ENCODE results near the gene C7orf57. TPM values are rescaled to one million over a fixed set of nuclear protein-coding genes. Genes with fewer than 3 reads are reported as not detected.

C7orf57 gene
- total RNA-seq, 4 donors from 2014 or later = not detected

DNA sequence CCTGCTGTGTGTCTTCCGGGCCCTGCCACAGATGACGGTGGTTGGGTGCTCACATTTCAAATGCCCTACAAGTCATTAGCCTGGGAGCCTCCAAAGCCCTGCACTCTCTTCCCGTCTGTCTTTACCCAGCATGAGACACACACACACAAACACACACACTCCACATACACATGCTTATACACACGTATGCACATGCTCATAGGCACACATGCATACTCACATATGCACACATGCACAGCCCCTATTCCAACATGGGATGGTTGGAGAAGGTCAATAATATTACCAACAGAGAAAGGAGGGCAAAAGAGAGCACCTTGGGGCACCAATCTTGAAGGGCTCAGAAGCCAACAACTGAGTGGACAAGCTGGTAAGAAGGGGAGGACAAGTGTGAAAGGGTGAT, 25.4 kb upstream of the C7orf57 start:
- in situ Hi-C loops (cut with MboI; ENCODE audit: low pct_ligation_motif_present in 1 of 4, low pct_unique_long_range_greater_than_20kb in 1 of 4, low sequenced_read_pairs in 3 of 4) = no loop called here

DNA sequence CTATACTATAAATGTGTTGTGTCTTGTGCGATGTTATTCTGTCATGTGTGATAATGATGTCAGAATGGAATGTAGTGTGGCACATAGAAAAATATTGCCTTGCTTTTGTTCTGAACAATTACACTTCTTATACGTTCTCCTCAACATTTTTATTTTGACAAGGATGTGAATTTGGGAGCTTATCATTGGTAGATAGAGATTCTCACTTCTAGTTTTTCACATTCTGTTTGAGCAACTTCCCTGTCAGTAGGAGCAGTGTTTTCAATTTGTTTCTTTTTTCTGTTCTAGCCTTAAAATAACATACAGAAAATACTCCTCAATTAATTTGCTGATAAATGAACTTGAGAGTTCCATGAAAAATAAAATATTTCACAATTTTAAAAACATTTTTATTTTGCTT, 24.0 kb upstream of the C7orf57 start:
- Histone ChIP-seq H3K36me3 (no peaks in the 10 kb centered on the region), H3K4me1 (no peaks in the 10 kb centered on the region), H3K27ac (no peak overlapping the region), H3K4me3 (no peak overlapping the region), H3K9me3 (no peaks in the 10 kb centered on the region), H3K27me3 (no peaks in the 10 kb centered on the region)
- in situ Hi-C loops (cut with MboI; ENCODE audit: low pct_ligation_motif_present in 1 of 4, low pct_unique_long_range_greater_than_20kb in 1 of 4, low sequenced_read_pairs in 3 of 4) = no loop called here
- TF ChIP-seq POLR2A (IDR thresholded peaks at IDR 0.05) = no peak
- TF ChIP-seq, protein P1, sequence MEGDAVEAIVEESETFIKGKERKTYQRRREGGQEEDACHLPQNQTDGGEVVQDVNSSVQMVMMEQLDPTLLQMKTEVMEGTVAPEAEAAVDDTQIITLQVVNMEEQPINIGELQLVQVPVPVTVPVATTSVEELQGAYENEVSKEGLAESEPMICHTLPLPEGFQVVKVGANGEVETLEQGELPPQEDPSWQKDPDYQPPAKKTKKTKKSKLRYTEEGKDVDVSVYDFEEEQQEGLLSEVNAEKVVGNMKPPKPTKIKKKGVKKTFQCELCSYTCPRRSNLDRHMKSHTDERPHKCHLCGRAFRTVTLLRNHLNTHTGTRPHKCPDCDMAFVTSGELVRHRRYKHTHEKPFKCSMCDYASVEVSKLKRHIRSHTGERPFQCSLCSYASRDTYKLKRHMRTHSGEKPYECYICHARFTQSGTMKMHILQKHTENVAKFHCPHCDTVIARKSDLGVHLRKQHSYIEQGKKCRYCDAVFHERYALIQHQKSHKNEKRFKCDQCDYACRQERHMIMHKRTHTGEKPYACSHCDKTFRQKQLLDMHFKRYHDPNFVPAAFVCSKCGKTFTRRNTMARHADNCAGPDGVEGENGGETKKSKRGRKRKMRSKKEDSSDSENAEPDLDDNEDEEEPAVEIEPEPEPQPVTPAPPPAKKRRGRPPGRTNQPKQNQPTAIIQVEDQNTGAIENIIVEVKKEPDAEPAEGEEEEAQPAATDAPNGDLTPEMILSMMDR (IDR thresholded peaks at IDR 0.05) = no peak
- no peak for TF ChIP-seq EP300 (IDR thresholded peaks at IDR 0.05; ENCODE audit: low read depth)
- no peak for TF ChIP-seq POLR2AphosphoS5 (IDR thresholded peaks at IDR 0.05)
- 71 to 78% methylated on average over 2 of the region's 2 CpGs for WGBS, 2 donors (ENCODE audit: low coverage in 1 of 2)
- no peak for DNase-seq
- intact Hi-C loops (cut with DNase I; ENCODE audit: low total_unique reads) = no loop called here

More for the DNA sequence above, 25.4 kb upstream of the C7orf57 start:
- no peak for DNase-seq
- TF ChIP-seq, protein P1 (IDR thresholded peaks at IDR 0.05) = no peak
- TF ChIP-seq POLR2A (IDR thresholded peaks at IDR 0.05) = no peak
- no peak for TF ChIP-seq EP300 (IDR thresholded peaks at IDR 0.05; ENCODE audit: low read depth)
- no peak for TF ChIP-seq POLR2AphosphoS5 (IDR thresholded peaks at IDR 0.05)
- Histone ChIP-seq H3K27me3 (no peaks in the 10 kb centered on the region), H3K27ac (no peak overlapping the region), H3K4me1 (no peaks in the 10 kb centered on the region), H3K4me3 (no peak overlapping the region), H3K9me3 (no peaks in the 10 kb centered on the region), H3K36me3 (no peaks in the 10 kb centered on the region)
- intact Hi-C loops (cut with DNase I; ENCODE audit: low total_unique reads) = no loop called here
- 43 to 93% methylated on average over 1 to 4 of the region's 4 CpGs for WGBS, 2 donors (ENCODE audit: low coverage in 1 of 2)

DNA sequence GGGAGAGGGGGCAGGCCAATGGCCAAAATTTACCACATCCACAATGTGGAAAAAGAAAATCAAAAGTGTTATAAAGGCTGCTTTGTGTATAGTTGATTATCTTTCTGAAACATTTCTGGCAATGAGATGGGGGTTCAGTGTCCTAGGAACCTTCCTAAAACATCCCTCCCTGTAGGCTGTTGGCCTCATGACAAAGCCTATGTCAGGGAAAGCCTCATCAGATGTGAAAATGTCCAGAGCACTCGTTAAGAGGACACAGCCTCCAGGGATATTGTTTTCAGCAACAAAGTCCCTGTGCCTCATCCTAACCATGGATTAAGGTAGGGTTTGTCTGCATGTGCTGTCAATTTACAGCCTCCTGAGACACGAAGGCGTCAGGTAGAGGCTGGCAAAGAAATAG, 23.4 kb upstream of the C7orf57 start:
- intact Hi-C loops (cut with DNase I; ENCODE audit: low total_unique reads) = no loop called here
- in situ Hi-C loops (cut with MboI; ENCODE audit: low pct_ligation_motif_present in 1 of 4, low pct_unique_long_range_greater_than_20kb in 1 of 4, low sequenced_read_pairs in 3 of 4) = no loop called here
- no peak for DNase-seq

DNA sequence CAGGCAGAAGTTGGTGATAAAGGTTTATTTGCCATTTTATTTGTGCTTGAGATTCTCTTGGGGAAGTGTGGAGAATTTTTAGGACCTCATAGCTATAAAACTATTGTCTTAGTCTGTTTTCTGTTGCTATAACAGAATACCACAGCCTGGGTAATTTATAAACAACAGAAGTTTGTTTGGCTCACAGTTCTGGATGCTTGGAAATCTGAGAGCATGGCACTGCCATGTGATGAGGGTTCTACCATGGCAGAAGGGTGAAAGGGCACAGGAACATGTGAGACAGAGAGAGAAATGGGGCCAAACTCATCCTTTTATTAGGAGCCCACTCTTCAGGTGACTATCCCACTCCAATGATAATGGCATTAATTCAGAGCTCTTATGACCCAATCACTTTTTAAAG, 18.7 kb upstream of the C7orf57 start:
- in situ Hi-C loops (cut with MboI; ENCODE audit: low pct_ligation_motif_present in 1 of 4, low pct_unique_long_range_greater_than_20kb in 1 of 4, low sequenced_read_pairs in 3 of 4) = no loop called here
- no peak for DNase-seq

More for the DNA sequence above, 23.4 kb upstream of the C7orf57 start:
- Histone ChIP-seq H3K27ac (no peak overlapping the region), H3K4me1 (no peaks in the 10 kb centered on the region), H3K9me3 (no peaks in the 10 kb centered on the region), H3K27me3 (no peaks in the 10 kb centered on the region), H3K4me3 (no peak overlapping the region), H3K36me3 (no peaks in the 10 kb centered on the region)
- TF ChIP-seq, protein P1 (IDR thresholded peaks at IDR 0.05) = no peak
- TF ChIP-seq POLR2A (IDR thresholded peaks at IDR 0.05) = no peak
- TF ChIP-seq EP300 (IDR thresholded peaks at IDR 0.05; ENCODE audit: low read depth) = no peak
- no peak for TF ChIP-seq POLR2AphosphoS5 (IDR thresholded peaks at IDR 0.05)
- 71 to 74% methylated on average over 2 to 3 of the region's 3 CpGs for WGBS, 2 donors (ENCODE audit: low coverage in 1 of 2)

More for the DNA sequence above, 18.7 kb upstream of the C7orf57 start:
- H3K27me3 ChIP-seq = no peaks in the 10 kb centered on the region
- no peaks in the 10 kb centered on the region for H3K4me1 ChIP-seq
- no peaks in the 10 kb centered on the region for H3K9me3 ChIP-seq
- H3K27ac ChIP-seq = no peak overlapping the region
- no peak overlapping the region for H3K4me3 ChIP-seq
- TF ChIP-seq POLR2A (IDR thresholded peaks at IDR 0.05) (no peak), EP300 (IDR thresholded peaks at IDR 0.05; ENCODE audit: low read depth) (no peak), POLR2AphosphoS5 (IDR thresholded peaks at IDR 0.05) (no peak)
- TF ChIP-seq, protein P1 (IDR thresholded peaks at IDR 0.05) = no peak
- intact Hi-C loops (cut with DNase I; ENCODE audit: low total_unique reads) = no loop called here
- no peaks in the 10 kb centered on the region for H3K36me3 ChIP-seq
